Body of pancreas (tissue), 4 donors: Measurements from ENCODE around the gene RAB20.

Experiments
- POLR2A ChIP-seq, 3 donors: fragments of 450-650 bp; IDR thresholded peaks; one replicate each; pipeline ENCODE4 v1.6.1; 2016; ENCODE audit warnings: antibody characterized with exemption in 3 of 3, mild to moderate bottlenecking in 2 of 3
- TF ChIP-seq, protein P1 (sequence below), 7 experiments: fragments of 450-650 bp in 4 of 7; fragments of 200-600 bp in 3 of 7; sonication (generic) in 3 of 7; IDR thresholded peaks; one replicate each; pipeline ENCODE4 v1.5.1; 2016 to 2019; ENCODE audit warnings: antibody characterized with exemption in 7 of 7

DNA sequence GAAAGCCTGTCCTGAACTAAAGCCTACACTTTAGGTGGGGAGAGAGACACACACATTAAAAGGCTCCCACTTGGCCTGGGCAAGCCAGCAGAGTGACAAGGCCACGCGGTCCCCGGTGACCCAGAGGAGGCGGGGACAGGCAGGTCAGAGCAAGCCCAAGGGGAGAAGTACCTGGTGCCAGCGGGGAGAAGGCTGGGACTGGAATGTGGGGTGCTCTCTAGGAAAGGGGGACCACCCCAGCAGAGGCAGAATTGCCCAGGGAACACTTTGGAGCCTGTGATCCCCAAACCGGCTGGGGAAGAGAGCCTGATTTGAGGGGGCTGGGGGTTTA is 82.3 kb downstream of the RAB20 start:
- no peak for TF ChIP-seq POLR2A (IDR thresholded peaks at IDR 0.05)
- TF ChIP-seq, protein P1, sequence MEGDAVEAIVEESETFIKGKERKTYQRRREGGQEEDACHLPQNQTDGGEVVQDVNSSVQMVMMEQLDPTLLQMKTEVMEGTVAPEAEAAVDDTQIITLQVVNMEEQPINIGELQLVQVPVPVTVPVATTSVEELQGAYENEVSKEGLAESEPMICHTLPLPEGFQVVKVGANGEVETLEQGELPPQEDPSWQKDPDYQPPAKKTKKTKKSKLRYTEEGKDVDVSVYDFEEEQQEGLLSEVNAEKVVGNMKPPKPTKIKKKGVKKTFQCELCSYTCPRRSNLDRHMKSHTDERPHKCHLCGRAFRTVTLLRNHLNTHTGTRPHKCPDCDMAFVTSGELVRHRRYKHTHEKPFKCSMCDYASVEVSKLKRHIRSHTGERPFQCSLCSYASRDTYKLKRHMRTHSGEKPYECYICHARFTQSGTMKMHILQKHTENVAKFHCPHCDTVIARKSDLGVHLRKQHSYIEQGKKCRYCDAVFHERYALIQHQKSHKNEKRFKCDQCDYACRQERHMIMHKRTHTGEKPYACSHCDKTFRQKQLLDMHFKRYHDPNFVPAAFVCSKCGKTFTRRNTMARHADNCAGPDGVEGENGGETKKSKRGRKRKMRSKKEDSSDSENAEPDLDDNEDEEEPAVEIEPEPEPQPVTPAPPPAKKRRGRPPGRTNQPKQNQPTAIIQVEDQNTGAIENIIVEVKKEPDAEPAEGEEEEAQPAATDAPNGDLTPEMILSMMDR (IDR thresholded peaks at IDR 0.05), result no peak
